Astrocyte (in vitro differentiated cells and primary cell): ENCODE results near the gene POGLUT3. TPM values are rescaled to one million over a fixed set of nuclear protein-coding genes. Genes with fewer than 3 reads are reported as not detected.

ENCODE experiments used
- DNase-seq: peaks from one replicate; pipeline ENCODE4 v3.0.0-alpha.2; 2010; ENCODE audit warnings: low read depth
- FAIRE-seq: peaks from 2 replicates; lab custom pipeline; 2011; peaks lifted over from hg19 to GRCh38; lab: Jason Lieb, UNC
- H2AFZ ChIP-seq: 2 replicates; pipeline ENCODE4 v1.6.0; 2012; ENCODE audit warnings: low read depth, low read length, inconsistent platforms
- H3K27ac ChIP-seq: 2 replicates; pipeline ENCODE4 v1.5.1; 2011; ENCODE audit warnings: low read depth, low read length, inconsistent platforms
- H3K27me3 ChIP-seq: 2 replicates; pipeline ENCODE4 v1.6.0; 2011; ENCODE audit warnings: low read length, inconsistent platforms; ENCODE audit not compliant: insufficient read depth
- H3K36me3 ChIP-seq: 2 replicates; pipeline ENCODE4 v1.5.1; 2011; ENCODE audit warnings: low read length, inconsistent platforms; ENCODE audit not compliant: insufficient read depth
- H3K4me1 ChIP-seq: 2 replicates; pipeline ENCODE4 v1.5.1; 2011; ENCODE audit warnings: low read length, inconsistent platforms; ENCODE audit not compliant: insufficient read depth
- H3K4me2 ChIP-seq: 2 replicates; pipeline ENCODE4 v1.6.0; 2012; ENCODE audit warnings: low read length, inconsistent platforms
- H3K4me3 ChIP-seq: 2 replicates; pipeline ENCODE4 v1.5.1; 2011; ENCODE audit warnings: low read depth, mild to moderate bottlenecking, low read length, inconsistent platforms; ENCODE audit not compliant: insufficient read depth
- H3K79me2 ChIP-seq: 2 replicates; pipeline ENCODE4 v1.6.0; 2012; ENCODE audit warnings: mild to moderate bottlenecking, low read length, inconsistent platforms; ENCODE audit not compliant: insufficient read depth
- H3K9ac ChIP-seq: 2 replicates; pipeline ENCODE4 v1.6.0; 2012; ENCODE audit warnings: mild to moderate bottlenecking, low read length, inconsistent platforms
- H3K9me3 ChIP-seq: 2 replicates; pipeline ENCODE4 v1.5.1; 2012; ENCODE audit warnings: low read depth, mild to moderate bottlenecking, low read length, inconsistent platforms; ENCODE audit not compliant: insufficient read depth
- H4K20me1 ChIP-seq: 2 replicates; pipeline ENCODE4 v1.6.0; 2012; ENCODE audit warnings: low read length, inconsistent platforms; ENCODE audit not compliant: insufficient read depth
- H3K27ac Mint-ChIP-seq: one replicate; pipeline ENCODE4 v1.8.0; 2021; ENCODE audit warnings: mild to moderate bottlenecking, mixed read lengths; ENCODE audit not compliant: unreplicated experiment
- H3K27me3 Mint-ChIP-seq: one replicate; pipeline ENCODE4 v1.8.0; 2021; ENCODE audit warnings: low read depth, mixed read lengths; ENCODE audit not compliant: unreplicated experiment
- H3K36me3 Mint-ChIP-seq: one replicate; pipeline ENCODE4 v1.8.0; 2021; ENCODE audit warnings: low read depth, mixed read lengths; ENCODE audit not compliant: unreplicated experiment
- H3K4me1 Mint-ChIP-seq: one replicate; pipeline ENCODE4 v1.8.0; 2021; ENCODE audit warnings: low read depth, mixed read lengths; ENCODE audit not compliant: unreplicated experiment
- H3K4me3 Mint-ChIP-seq: one replicate; pipeline ENCODE4 v1.8.0; 2021; ENCODE audit warnings: mild to moderate bottlenecking, moderate library complexity, mixed read lengths; ENCODE audit not compliant: unreplicated experiment
- H3K9me3 Mint-ChIP-seq: one replicate; pipeline ENCODE4 v1.8.0; 2021; ENCODE audit warnings: mild to moderate bottlenecking, mixed read lengths; ENCODE audit not compliant: unreplicated experiment
- EZH2 ChIP-seq: IDR thresholded peaks from 2 replicates; pipeline ENCODE4 v1.6.1; 2012; ENCODE audit warnings: mild to moderate bottlenecking, low read length, inconsistent platforms; ENCODE audit not compliant: insufficient read depth
- total RNA-seq: library from RNA; stranded (reverse); gene quantifications from 2 replicates; pipeline ENCODE4 v1.2.1, GENCODE V29; 2021
- TF ChIP-seq, protein P1 (sequence below): IDR thresholded peaks from 2 replicates; pipeline ENCODE4 v1.5.1; 2011; ENCODE audit warnings: low read depth, mild to moderate bottlenecking, inconsistent platforms, low read length, moderate library complexity; ENCODE audit not compliant: insufficient read depth

The POGLUT3 gene
- total RNA-seq, 1 donor from 2014 or later = 18.5 TPM

DNA sequence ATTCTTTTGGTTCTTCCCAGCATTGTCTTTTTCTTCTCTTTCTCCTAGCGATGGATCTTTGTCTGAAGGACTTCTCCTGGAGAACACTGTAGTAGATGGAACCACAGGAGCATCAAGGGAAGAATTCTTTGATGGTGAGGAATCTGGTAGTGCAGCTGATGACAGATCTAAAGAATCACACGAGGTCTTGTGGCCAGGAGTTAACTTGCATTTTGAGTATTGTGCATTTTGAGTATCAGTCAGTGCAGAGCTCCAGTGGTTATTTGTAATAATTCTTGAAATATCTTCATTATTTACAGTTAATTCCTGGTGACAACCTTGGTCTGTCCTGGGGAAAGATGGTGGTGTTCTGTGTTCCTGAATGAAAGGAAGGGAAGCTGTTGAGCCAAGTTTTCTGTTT lies 14.5 kb upstream of the POGLUT3 start:
- no peak for DNase-seq
- no peaks in the 10 kb centered on the region for H3K27me3 Mint-ChIP-seq
- H3K4me3 ChIP-seq = no peak overlapping the region

DNA sequence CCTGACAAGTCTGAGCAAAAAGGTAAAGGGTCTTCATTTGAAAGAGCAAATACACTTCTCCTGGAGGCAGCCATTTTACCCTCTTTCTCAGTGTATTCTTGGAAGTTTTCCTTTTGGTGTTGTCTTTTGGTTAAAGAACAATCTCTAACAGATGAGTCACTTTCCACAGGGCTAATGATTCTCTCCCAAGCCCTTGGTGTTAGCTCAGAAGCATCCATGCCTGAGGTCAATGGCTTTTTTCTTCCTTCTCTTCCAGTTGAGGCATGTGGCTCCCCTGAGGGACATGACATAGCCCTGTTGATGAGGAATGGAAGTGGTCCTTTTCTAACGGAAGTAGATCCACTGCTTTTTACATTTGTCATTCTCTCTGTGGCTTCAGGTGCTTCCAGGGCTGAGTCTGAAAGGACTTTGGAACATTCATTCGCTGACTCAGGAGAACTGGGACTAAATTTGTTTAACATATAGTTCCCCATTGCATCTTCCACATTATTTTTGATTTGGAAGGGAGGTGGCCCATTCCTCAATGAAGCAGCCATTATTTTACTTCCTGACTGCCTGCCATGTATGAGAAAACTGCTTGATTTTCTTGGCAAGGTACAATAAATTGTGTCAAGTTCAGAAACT lies 13.8 kb upstream of the POGLUT3 start:
- Histone ChIP-seq H3K36me3 (no peaks in the 10 kb centered on the region), H3K27me3 (no peaks in the 10 kb centered on the region), H3K9ac (no peak overlapping the region), H3K27ac (no peak overlapping the region), H2AFZ (peak overlapping the region; percentile 35), H3K4me1 (peaks cover 4% of the 10 kb centered on the region), H3K79me2 (no peaks in the 10 kb centered on the region), H4K20me1 (no peaks in the 10 kb centered on the region), H3K4me2 (peak overlapping the region; percentile 7), H3K9me3 (no peaks in the 10 kb centered on the region), H3K4me3 (no peak overlapping the region)
- H3K4me3 Mint-ChIP-seq = no peak overlapping the region
- FAIRE-seq (peak; percentile 62), DNase-seq (peak; percentile 87)
- H3K9me3 Mint-ChIP-seq = no peaks in the 10 kb centered on the region
- H3K36me3 Mint-ChIP-seq = peaks cover 18% of the 10 kb centered on the region
- no peaks in the 10 kb centered on the region for H3K27me3 Mint-ChIP-seq
- H3K4me1 Mint-ChIP-seq = peaks cover 21% of the 10 kb centered on the region
- TF ChIP-seq, protein P1, sequence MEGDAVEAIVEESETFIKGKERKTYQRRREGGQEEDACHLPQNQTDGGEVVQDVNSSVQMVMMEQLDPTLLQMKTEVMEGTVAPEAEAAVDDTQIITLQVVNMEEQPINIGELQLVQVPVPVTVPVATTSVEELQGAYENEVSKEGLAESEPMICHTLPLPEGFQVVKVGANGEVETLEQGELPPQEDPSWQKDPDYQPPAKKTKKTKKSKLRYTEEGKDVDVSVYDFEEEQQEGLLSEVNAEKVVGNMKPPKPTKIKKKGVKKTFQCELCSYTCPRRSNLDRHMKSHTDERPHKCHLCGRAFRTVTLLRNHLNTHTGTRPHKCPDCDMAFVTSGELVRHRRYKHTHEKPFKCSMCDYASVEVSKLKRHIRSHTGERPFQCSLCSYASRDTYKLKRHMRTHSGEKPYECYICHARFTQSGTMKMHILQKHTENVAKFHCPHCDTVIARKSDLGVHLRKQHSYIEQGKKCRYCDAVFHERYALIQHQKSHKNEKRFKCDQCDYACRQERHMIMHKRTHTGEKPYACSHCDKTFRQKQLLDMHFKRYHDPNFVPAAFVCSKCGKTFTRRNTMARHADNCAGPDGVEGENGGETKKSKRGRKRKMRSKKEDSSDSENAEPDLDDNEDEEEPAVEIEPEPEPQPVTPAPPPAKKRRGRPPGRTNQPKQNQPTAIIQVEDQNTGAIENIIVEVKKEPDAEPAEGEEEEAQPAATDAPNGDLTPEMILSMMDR = no peak
- no peak for TF ChIP-seq EZH2
- peak overlapping the region; percentile 76 for H3K27ac Mint-ChIP-seq

More for the DNA sequence above, 14.5 kb upstream of the POGLUT3 start:
- H3K36me3 ChIP-seq = no peaks in the 10 kb centered on the region
- peaks cover 21% of the 10 kb centered on the region for H3K4me1 Mint-ChIP-seq
- no peak overlapping the region for H2AFZ ChIP-seq
- H3K4me2 ChIP-seq = no peak overlapping the region
- no peak overlapping the region for H3K27ac Mint-ChIP-seq
- no peaks in the 10 kb centered on the region for H4K20me1 ChIP-seq
- no peak for FAIRE-seq
- no peak overlapping the region for H3K27ac ChIP-seq
- no peaks in the 10 kb centered on the region for H3K9me3 ChIP-seq
- H3K4me3 Mint-ChIP-seq = no peak overlapping the region
- no peak overlapping the region for H3K9ac ChIP-seq
- TF ChIP-seq, protein P1 = no peak
- TF ChIP-seq EZH2 = no peak
- peaks cover 18% of the 10 kb centered on the region for H3K36me3 Mint-ChIP-seq
- no peaks in the 10 kb centered on the region for H3K27me3 ChIP-seq
- peaks cover 4% of the 10 kb centered on the region for H3K4me1 ChIP-seq
- no peaks in the 10 kb centered on the region for H3K9me3 Mint-ChIP-seq
- H3K79me2 ChIP-seq = no peaks in the 10 kb centered on the region
